CD4-positive, alpha-beta T cell treated with Interleukin-15 for 4 hours (primary cell): ENCODE data around the gene DUSP1.

Source experiments
- DNase-seq: peaks from one replicate; pipeline ENCODE4 v3.0.0-alpha.2; 2020; ENCODE audit warnings: low spot score

Gene DUSP1

DNA sequence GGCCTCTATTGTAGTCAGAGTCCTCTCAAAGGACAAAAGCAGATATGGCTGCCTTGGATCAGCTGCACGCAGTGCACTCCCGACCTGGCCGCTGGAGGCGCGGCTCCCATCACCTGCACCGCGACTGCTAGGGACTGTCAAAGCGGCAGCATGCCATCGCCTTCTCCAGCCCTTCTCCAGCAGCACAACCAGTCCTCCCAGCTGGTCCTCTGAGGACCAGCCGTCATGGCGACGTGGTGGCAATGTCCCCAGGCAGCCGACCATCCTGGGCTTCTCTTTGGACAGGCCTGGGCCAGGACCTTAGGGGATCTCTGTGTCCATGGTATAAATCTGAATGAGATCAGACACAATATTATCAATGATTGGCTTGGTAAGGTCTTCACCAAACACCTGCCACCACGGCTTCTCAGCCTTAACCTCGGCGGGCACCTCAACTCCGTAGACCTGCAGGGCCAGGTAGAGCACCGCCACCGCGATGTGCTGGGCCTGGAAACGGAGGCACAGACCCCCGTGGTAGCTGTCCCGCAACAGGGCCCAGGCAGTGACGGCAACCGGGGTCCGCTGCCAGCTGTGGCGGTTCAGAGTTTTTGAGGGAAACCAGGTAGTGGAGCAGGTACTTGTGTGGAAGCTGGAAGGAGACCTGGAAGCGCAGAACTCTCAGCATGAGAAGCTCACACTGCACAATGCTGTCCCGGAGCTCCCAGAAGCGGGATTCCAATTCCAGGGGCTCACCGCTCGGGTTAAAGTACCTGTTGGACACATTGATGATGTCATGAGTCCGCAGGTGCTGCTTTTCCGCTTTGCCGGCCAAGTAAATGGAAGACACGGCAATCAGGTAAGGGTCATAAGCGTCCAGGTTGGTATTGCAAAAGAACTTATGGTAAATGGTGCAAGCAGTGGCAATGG is 8.5 kb downstream of the DUSP1 start:
- no peak for DNase-seq

DNA sequence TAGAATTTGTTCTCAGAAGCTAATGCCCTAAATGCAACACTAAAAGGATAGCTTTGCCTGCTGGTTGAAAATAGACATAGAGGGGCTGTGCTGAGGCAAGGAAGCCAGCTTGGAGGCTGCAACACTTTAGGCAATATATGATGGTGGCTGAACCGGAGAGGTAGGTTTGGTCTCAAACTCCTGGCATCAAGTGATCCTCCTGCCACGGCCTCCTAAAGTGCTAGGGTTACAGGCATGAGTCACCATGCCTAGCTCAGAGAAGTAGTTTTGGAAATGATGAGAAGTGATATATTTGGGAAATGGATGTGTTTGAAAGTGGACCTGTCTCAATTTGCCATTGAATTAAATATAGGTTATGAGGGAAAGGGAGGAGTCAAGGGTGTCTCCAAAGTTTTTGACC is 10.0 kb downstream of the DUSP1 start:
- no peak for DNase-seq

DNA sequence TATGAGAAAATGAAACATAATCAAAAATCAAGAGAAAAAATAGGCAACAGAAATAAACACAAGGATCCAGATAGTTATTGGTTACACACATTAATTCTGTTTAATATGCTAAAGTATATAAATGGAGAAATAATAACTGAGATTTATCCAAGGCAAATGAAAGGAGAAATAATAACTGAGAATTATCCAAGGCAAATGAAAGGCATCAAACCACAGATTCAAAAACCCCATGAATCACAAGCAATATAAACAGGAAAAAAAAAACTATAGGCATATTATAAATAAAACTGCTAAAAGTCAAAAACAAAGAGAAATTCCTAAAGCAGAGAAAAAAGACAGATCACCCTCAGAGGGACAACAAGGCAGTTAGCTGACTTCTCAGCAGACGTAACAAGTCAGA is 10.9 kb downstream of the DUSP1 start:
- DNase-seq, result no peak

DNA sequence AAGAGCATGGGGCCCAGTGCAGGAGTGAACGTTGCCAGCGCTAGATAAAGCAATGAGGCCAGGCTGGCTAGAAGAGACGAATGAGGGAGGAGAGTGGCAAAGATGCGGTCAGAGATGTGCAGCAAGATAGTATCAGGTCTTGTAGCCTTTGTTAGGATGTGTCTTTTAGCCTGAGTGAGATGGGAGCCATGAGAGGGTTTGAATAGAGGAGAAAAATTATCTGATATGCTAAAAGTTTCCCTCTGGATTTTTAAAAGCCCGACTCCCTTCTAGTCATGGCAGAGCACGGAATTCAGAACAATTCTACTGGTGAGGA is 12.2 kb downstream of the DUSP1 start:
- no peak for DNase-seq

DNA sequence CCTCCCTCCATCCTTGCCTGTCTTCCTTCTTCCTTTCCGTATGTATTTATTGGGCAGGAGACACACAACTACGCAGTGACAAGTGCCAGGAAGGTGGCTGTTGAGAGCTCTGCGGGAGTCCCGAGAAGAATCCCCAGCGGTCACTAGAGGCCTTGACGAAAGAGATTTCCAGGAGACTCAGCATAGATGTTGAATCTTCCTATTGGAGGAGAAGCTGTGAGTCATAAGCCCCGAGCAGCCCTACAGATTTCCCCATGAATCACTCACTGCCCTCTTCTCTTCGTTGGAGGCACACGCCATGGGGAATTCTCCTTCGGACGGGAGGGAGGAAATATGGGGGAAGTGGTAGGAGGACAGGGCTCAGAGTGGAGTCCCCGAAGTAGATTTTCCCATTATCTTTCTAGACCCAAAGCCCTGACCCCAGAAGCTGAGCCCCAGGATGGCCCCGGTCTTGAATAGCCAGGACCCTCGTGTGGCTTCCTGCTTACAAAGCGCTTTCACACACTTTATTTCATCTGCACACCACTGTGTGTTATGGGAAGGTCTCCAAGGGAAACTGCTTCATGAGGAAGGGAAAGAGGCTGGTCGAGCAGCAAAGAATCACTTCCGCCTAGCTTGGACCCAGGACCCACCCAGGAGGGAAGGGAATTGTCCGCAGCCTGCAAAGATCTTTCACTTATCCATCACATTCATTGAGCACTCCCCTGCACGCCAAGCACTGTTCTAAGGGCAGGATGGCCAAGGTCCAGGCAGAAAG is 12.7 kb downstream of the DUSP1 start:
- DNase-seq, result no peak

DNA sequence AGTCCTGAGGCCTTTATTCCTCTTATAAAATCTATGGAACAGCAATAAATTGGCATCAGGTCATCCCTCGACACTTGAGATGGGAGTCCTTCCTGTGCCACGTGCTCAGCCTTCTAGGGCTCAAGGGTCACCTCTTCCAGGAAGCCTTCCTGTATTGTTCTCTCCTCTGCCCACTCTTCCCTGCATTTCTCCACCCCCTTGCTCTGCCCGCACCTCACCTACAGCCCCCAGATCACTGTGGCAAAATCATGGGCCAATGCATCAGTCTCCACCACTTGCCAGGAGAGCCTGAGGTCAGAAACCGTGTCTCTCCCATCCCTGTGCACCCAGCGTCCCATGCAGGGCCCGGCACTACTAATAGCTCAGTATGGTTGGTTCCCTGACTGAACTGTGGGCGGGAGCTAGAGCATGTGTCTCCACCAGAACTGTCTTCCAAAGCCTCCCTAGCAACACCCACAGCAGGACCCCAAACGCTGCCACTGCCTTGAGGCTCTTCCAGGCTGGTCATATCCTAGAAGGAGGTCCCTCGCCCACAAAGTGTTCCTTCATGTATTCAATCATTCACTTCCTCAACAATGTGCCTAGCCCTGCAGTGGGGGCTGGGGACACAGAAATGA is 13.5 kb downstream of the DUSP1 start:
- DNase-seq, result no peak

DNA sequence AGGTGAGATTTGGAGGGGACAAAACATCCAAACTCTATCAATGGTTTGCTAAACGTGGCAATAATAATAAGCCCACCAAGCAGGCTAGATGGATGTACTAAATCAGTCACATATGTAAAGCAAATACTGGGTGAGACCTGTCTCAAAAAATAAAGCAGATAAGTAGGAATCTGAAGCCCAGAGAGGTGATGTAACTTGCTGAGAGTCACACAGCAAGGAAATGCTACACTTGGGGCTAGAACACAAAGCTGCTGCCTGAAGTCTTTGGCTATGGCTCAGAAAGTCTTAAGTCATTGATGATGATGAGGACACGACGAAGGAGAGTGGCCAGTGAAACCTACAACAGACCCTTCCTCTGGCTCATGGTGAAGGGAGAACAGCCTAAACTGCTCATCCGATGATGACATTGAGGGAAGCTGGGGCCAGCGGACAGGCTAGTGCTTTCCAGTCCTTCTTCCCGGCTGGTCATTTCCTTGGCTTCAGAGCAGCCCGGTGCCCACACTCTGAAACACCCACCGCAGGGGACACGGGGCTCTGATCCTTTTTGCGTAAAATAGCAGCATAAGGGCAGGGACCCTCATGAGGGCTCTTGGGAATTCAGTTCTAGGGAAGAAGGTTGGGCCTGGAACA is 14.1 kb downstream of the DUSP1 start:
- DNase-seq, result no peak

DNA sequence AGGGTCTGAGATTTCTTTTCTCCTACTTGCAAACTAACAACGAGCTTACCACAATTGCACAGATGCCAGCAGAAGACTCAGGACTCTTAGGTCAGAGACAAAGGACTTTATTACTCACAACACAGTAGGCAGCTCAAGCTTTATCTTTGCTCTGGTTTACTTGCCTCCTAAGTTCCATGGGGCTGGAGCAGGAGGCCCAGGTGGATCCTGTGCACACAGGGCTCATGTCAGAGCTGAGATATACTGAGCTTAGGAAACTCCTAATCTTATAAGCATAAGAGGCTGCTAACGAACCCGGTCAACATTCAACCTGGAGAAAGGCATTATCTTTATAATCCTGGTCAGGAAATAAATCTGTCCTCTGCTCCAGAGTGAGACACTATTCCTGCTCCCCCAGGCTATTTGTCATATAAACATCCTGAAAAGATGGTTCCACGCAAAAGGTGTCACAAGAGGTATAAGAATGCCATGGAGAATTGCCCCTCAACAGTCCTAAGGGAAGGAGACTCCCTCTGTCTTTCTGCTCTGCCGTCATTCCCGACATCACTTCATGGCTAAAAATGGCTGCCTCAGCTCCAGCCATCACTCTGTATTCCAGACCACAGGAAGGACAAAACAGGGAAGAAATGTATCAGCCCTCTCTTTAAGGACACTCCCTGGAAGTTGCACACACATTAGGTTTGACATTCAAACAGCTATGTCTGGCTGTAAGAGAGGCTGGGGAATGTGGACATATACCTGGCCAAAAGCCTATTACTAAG is 16.2 kb downstream of the DUSP1 start:
- no peak for DNase-seq

DNA sequence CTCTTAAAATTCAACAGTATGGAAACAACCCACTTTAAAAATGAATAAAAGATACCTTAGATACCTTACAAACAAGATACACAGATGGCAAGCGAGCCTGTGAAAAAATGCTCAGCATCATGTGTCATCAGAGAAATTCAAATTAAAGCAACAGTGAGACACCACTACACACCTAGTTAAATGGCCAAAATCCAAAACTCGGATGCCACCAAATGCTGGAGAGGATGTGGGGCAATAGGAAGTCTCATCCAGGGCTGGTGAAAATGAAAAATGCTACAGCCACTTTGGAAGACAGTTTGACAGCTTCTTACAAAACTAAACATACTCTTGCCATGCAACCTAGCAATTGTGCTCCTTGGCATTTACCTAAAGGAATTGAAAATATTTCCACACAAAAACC is 17.9 kb downstream of the DUSP1 start:
- DNase-seq, result no peak

DNA sequence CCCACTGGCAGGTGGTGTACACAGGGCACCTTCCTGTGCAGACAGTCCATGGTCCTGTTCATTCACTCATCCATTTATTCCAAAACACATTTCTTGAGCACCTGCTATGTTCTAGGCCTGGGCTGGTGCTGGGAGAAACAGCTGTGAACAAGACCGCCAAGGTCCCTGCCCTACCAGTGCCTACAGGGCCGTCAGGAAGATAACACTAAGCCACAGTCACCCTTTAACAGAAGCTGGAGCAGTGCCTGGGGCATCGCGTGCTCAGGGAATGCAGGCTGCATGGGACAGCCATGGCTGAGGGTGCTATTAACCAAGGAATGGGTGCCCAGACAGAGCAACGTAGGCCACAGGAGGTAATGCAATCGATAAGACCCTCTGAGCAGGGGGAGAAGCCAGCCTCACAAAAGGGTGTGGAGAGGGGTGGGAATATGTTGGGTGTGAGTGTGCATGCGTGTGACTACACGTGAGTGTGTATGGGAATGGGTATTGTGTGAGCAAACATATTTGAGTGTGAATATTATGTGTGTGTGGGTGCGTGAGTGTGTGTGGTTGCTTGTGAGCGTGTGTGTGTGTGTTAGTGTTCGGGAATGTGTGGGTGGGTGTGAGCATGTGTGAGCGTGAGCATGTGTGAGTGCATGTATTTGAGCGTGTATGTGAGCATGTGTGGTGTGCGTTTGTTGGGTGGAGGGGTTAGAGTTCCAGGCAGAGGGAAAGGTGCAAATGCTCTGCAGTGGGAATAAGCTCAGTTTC is 19.1 kb downstream of the DUSP1 start:
- no peak for DNase-seq

DNA sequence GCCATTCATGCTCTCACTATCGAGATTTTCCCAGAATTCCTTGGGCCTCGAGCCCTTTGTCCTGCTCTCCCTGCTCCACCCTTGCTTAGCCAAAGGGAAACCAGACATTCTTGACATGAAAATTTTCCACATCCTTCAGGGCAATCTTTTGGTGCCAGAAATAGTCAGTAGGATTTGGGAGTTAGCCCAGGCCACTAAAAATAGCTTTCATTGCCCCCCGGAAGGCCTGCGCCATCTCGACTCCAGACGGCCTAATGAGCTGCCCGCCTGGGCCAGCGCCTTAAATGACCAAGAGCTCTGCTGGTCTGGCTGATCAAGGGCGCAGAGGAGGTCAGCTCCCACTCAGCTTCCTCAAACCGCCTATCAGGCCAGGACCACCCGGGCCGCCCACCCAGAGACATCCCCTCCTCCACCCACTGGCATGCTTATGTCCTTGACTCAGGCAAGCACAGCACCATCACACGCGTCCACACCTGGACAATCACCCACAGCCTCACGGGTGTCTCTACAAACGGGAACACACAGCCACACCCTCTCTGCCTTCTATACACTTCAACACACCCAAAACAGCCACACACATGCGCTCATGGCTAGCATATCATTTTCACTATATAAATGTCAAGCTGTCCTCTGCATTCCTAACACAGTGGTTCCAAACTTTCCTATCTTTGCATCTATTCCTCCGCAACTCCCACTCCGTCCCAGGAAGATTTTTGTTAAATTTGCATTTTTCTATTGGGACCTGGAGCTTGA is 20.9 kb downstream of the DUSP1 start:
- DNase-seq, result no peak

DNA sequence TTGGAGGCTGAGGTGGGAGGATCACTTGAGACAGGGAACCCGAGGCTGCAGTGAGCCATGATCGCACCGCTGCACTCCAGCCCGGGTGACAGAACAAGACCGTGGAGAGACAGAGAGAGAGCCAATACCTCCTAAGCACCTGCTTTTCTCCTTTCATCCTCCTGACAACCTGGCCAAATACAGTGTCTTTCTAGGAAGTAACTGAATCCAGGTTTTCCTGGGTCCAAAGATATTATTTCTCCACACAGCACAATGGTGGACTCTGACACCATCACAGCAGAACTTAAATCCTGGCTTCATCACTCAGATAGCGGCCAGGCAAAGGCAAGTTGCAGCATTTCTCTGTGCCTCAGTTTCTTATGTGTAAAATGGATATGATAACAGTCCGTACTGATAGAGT is 21.9 kb downstream of the DUSP1 start:
- no peak for DNase-seq

DNA sequence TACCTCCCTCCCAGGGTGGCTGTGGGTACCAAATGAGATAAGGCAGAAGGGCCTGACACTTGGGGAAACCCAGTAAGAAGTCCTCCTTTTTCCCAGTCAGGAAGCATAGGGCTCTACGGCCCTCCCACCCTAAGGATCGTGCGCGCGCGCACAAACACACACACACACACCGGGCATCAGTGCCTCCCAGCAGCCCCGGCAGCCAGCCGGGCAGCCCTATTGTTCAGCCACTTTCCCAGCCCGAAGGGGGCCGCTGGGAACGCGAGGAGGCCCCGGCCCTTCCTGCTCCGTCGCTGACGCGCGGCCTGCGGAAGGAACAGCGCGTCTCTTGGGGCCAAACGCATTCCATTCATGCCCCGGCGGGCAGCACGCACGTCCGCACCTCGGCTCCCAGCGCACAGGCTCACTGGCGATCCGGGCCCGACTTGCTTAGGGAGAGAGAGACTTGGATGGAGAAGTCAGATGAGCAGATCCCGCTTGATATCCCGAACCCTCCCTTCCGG is 22.6 kb downstream of the DUSP1 start:
- no peak for DNase-seq

DNA sequence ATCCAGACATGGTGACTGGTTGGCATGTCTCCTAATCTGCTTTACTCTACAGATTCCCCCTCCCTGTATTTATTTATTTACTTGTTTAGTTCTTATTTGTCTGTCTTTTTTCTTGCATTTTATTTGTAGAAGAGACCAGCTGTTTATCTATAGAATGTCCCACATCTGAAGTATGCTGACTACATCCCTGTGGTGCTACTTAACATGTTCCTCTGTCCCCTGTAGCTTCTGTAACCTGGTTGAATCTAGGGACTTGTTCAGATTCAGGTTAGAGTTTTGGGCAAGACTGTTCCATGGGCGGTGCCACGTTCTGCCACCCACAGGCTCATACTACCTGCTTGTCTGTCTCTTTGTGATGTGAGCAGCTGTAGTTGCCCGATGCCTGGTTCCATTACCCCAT is 23.5 kb downstream of the DUSP1 start:
- no peak for DNase-seq

DNA sequence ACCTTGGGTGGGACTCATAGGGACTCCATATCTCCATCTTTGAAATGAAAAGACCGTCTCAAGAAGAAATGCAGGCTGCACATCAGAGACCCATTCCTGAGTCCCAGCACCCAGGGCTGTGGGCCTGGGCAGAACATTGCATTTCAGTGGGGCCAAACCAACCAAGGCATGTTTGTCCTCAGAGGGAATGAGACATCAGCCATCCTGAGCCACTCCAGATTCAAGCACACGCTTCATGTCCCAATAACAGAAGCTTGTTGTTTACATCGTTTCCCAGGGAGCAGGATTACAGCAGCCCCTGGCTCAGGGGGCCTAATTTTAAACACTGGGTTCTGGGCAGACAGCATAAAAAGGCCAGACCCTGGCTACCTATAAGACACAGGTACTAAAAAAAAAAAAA is 24.3 kb downstream of the DUSP1 start:
- DNase-seq, result no peak

DNA sequence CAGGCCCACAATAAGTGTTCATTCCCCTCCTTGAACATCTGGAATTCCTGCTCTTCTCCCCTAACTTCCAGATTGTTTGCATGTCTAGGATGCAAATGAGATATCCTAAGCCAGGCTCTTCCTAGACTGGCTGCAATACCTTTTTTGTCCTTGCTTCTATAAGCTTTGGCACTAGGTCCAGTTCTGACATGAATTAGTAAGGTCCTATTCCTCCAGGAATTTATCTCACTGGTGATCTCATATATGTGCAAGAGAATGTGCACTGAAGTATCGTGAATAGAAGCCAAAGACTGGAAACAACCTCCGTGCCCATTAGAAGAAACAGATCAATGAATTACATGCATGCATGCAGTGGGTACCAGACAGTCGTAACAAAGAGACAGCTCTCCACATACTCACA is 25.2 kb downstream of the DUSP1 start:
- no peak for DNase-seq

DNA sequence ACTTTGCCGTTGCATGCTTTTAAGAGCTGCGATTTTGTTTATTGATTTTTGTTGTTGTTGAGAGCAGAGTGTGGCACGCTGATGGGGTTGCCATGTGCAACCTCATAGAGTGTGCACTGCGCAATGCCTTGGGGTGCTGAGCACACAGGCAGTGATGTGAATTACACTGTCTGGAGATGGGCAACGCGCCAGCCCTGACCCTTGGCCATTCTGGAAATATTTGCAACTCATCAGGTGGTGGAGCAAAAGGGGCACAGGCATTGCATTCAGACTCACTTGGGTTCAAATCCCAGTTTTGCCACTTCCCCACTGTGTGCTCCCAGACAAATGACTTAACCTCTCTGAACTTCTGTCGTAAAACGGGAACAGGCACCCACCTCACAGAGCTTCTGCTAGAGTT is 25.6 kb downstream of the DUSP1 start:
- no peak for DNase-seq

DNA sequence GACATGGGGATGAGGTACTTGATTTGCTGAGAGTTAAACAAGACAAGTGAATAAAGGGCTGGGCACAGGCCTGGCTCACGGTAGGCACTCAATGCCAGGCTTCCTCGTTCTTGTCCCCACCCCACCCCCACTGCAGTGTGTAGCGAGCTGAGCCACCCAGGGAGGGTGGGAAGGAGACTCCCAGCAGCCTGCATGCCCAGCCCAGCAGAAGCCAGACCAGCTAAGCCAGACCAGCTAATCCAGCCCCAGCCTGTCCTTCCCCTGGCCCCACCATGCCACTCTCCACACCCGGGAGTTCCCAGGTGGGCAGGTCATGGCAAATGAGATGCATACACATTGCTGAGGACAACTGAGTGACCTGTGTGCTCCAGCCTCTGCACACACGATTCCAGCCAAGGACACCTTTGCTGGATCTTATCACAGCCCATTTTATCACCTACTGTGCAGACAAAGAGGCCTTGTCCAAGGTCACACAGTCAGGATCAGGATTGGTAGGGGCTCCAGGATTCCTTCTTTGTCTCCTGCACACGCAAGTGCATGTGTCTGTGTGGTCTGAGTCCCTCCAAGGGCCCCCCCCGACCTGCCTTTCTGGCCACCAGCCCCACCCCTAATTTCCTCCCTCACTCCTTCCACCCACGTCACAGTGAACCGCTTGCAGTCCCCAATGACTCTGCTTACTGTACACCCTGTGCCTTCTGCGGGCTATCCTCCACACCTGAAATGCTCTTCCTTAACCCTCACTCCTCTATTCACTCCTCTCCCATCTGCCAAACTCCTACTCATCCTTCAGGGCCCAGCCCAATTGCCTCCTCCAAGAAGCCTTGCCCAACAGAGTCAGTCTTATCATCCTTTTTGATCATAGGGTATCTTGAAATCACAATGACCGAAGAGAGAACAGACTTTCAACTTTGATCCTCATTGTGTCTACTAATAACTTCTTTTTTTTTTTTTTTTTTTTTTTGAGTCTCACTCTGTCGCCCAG is 26.6 kb downstream of the DUSP1 start:
- DNase-seq, result no peak
